ENCODE data around the gene RGS19. TPM values are rescaled to one million over a fixed set of nuclear protein-coding genes. Genes with fewer than 3 reads are reported as not detected.

RGS19 gene
- total RNA-seq, 2 donors from 2014 or later: 3.4 to 5.9 TPM

- DNase-seq (no peak), ATAC-seq (no peak)
- intact Hi-C loops (cut with DNase I, micrococcal nuclease): no loop called here
Observed at GRCh38 chr20:64031822-64032314, 47.5 kb downstream of the RGS19 start.

DNA sequence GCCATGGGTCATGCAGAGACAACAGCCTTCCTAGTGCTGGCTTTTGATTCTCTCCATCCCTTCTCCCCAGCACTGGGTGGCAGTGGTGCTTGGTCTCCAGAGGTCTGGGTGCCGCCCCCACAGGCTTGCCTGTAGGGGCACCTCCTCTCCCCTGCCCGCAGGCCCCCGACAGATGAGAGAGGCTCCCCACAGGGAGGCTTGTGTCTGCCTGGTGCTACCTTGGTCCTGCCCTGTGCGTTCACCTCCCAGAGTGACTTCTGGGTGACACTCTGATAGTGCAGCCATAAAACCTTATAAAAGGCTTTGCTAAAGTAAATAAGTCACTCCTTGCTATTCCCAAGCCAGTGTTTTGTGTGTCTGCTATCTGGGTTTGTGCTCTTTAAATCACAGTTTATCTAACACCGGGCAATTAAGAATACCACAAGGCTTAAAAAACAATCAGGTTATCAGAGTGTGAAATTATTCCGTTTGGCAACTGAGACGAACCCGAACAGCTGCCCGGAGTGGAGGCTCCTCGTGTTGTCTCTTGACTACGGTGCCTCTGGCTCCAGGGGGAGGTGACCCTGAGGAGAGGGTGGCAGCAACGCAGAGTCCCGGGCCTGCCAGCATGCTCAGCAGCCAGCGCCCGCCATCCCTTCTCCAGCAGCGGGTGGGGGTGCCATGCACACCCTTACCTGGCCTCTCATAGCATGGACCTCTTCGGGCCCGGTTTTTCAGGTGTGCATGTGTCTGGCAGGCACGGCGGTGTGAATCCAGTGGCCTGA is 48.8 kb downstream of the RGS19 start:
- DNase-seq (peak in 1 of 2 donors; percentile 31), ATAC-seq (peak; percentile 94)
- intact Hi-C loops (cut with DNase I, micrococcal nuclease): no loop called here

DNA sequence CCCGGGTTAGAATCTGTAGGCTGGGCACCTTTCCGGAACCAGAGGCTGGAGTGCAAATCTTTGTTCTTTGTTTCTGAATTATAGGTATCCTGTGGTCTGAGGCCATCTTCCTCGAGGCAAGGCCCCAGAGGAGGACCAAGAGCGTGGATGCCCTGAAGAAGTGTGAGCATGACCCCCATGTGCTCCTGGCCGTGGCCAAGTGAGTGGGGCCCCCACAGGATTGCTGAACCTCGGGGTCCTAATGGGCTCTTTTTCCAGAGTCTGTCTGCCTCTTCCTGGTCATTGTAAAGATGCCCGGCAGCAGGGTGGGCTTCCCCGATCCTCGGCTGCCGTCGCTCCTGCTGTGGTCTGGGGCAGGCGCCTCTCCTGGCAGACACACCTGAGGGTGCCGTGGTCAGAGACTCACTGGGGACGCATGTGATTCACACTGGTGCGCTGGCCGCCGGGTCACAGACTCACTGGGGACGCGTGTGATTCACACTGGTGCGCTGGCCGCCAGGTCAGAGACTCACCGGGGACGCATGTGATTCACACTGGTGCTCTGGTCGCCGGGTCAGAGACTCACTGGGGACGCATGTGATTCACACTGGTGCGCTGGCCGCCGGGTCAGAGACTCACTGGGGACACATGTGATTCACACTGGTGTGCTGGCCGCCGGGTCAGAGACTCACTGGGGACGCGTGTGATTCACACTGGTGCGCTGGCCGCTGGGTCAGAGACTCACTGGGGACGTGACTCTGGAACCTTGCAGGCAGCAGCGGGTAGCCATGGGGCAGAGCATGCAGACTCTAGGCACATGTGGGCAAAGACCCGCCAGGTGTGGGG is 49.8 kb downstream of the RGS19 start:
- DNase-seq: no peak
- ATAC-seq: no peak
- intact Hi-C loops (cut with DNase I, micrococcal nuclease): no loop called here

DNA sequence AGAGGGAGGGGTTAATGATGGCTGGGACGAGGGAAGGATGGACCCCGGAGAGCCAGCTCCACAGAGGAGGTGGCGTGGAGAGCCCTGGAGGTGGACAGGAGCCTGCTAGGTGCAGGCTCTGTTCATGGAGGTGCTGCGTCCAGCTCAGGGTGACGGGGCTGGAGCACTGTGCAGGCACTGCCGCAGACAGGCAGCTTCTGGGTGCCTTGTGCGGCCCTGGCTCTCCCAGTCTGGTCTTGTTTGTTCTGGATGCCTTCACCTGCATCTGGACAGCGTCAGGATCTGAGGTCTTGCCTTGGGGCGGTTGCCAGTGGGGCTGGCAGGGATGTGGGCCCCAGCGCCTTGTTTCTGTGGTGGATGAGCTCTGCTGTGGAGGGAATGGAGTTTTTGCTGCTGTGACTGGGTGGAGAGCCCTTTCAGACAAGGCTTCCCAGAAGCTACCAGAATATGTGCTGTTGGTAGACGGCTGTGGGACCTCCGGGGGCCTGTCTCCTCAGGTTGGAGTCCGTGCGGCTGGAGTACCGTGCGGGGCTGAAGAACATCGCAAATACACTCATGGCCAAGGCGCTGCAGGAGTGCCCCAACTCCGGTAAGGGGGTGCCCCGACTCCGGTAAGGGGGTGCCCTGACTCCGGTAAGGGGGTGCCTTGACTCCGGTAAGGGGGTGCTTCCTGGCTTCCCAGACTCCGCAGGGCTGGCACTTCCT is 51.2 kb downstream of the RGS19 start:
- intact Hi-C loops (cut with DNase I, micrococcal nuclease): no loop called here
- no peak for ATAC-seq
- peak in 1 of 2 donors; percentile 71 for DNase-seq

DNA sequence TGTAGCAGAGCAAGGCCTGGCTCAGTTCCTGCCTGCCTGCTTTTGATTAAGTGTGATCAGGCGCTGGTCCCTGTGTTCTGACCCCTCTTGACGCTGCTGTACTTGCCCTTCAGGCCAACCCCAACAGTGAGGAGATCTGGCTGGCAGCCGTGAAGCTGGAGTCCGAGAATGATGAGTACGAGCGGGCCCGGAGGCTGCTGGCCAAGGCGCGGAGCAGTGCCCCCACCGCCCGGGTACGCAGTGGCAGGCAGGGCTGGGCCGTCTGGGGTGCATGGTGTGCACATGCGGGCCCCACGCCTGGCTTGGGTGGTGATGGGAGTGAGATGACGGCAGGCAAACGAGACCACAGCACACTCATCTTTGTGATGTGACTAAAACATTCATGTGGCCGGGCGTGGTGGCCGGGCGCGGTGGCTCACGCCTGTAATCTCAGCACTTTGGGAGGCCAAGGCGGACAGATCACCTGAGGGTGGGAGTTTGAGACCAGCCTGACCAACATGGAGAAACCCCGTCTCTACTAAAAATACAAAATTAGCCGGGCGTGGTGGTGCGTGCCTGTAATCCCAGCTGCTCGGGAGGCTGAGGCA is 53.4 kb downstream of the RGS19 start:
- intact Hi-C loops (cut with DNase I, micrococcal nuclease): no loop called here
- no peak for ATAC-seq

GRCh38 chr20:64025101-64025825 is 54.1 kb downstream of the RGS19 start:
- no peak for DNase-seq
- no peak for ATAC-seq
- intact Hi-C loops (cut with DNase I, micrococcal nuclease): no loop called here

More for the DNA sequence above, 53.4 kb downstream of the RGS19 start:
- DNase-seq: no peak

DNA sequence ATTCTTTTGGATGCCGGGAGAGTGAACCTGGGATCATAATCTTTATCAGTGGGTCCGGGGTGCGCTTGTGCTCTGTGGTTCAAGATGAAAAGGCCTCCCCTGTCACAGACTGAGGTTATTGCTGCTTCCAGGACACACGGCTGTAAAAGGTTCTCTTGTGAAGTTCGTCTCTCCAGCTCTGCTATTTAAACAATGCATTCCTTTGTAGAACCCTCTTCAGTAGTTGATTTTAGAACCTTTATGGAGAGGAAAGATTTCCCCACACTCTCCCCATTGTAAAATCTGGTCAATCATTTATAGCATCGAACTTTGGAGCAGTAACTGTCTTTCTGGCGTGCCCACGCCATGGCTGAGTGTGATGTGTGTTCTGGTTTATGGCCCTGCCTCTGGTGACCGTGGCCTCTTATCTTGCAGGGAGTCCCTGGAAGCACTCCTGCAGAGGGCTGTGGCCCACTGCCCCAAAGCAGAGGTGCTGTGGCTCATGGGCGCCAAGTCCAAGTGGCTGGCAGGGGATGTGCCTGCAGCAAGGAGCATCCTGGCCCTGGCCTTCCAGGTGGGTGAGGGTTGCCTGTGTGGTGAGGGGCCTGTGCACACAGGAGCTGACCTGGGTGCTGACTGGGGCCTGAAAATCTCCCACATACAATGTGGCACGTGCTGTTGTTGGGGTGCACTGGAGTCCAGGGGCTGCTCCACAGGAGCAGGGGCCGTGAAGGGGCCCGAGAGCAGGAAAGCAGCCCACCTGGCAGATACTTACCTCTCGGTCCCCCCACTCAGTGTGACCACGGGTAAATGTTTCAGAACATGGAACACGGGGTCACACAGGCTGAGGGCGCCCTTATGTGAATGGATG is 55.0 kb downstream of the RGS19 start:
- DNase-seq (peak; percentile 46 to 51), ATAC-seq (peak; percentile 93)
- intact Hi-C loops (cut with DNase I, micrococcal nuclease): no loop called here

DNA sequence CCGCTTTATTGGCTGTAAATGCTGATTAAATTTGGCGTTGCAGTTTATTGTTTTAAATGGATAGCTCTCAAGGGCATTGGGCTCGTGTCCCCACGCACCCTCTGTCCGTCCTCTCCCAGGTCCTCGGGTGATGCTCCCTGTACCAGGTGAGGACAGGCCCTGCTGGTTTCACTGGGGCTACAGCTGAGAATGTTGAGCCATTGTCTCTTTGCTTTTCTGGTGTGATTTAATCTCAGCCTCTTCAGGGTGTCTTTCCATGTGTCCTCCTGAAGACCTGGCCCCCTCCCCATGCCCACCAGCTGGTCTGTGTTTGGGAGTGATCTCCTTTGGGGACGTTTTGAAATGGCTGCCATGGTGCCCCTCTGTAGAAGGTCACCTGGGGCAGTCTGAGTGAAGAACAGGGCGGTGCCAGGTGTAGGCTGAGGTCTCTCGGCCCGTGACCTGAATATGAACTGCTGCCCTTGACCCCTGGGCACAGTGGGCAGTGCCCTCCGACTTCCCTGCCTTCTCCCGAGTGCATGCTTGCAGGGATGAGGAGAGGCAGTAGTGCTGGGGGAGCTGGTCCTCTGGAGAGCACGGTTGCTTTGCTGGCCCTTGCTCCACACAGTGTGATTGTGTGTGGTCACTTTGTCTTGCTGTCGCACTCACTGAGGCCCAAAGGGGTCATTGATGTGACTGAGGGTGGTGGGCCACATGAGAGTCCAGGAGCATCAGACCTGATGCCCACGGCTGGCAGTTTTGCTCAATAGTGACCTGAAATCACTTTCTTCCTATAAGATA is 55.8 kb downstream of the RGS19 start:
- DNase-seq: no peak
- ATAC-seq: peak; percentile 14
- intact Hi-C loops (cut with DNase I, micrococcal nuclease): no loop called here

Small RNAs within 50 kb of the gene (microRNA-seq; reads per million reads assigned to microRNA genes)
- 0 to 0.53 reads per million in 2 donors for gene MIR6813

Other genes starting within 250 kb of the RGS19 start
- gene ZBTB46, start 248.3 kb downstream of the RGS19 start, total RNA-seq: 1 to 10 TPM; 3.0 to 5.6 TPM
- not detected for gene ABHD16B, start 218.0 kb downstream of the RGS19 start, total RNA-seq
- 10 to 100 TPM; 49.5 to 58.5 TPM for gene TPD52L2, start 214.2 kb downstream of the RGS19 start, total RNA-seq
- gene DNAJC5, start 184.4 kb downstream of the RGS19 start, total RNA-seq: 10 to 100 TPM; 55.3 to 79.4 TPM
- 10 to 100 TPM; 41.7 to 44.8 TPM for gene UCKL1, start 123.1 kb downstream of the RGS19 start, total RNA-seq
- 1 to 10 TPM; 1.3 to 2.9 TPM for gene ZNF512B, start 109.6 kb downstream of the RGS19 start, total RNA-seq
- gene SAMD10, start 99.9 kb downstream of the RGS19 start, total RNA-seq: 1 to 10 TPM; 5.8 to 9.5 TPM
- 10 to 100 TPM; 51.7 to 51.8 TPM for gene PRPF6, start 98.4 kb downstream of the RGS19 start, total RNA-seq
- 1 to 10 TPM in 1 of 2 donors, under 1 TPM in 1; 0.67 to 1.7 TPM for gene C20orf204, start 43.3 kb downstream of the RGS19 start, total RNA-seq
- 1 to 10 TPM; 8.9 to 9.1 TPM for gene SOX18, start 29.9 kb downstream of the RGS19 start, total RNA-seq
- 1 to 10 TPM; 7.9 to 9.9 TPM for gene TCEA2, start 16.3 kb downstream of the RGS19 start, total RNA-seq
- gene OPRL1, start 564 bp upstream of the RGS19 start, total RNA-seq: under 1 TPM; 0.15 to 0.17 TPM
- gene LKAAEAR1, start 4.9 kb upstream of the RGS19 start, total RNA-seq: not detected
- gene NPBWR2, start 28.0 kb upstream of the RGS19 start, total RNA-seq: not detected
- gene MYT1, start 84.9 kb upstream of the RGS19 start, total RNA-seq: under 1 TPM; 0.06 to 0.11 TPM
- 10 to 100 TPM; 26.1 to 33.8 TPM for gene PCMTD2, start 176.2 kb upstream of the RGS19 start, total RNA-seq